ENCODE data around the gene BAZ1B. TPM values are rescaled to one million over a fixed set of nuclear protein-coding genes. Genes with fewer than 3 reads are reported as not detected.

Gene BAZ1B
- total and polyA plus RNA-seq, 9 of the 15 experiments (the other 6 are each of a cell fraction or from before 2014, with no cell fraction given), result 15.0 to 134 (median 79.5) TPM

DNA sequence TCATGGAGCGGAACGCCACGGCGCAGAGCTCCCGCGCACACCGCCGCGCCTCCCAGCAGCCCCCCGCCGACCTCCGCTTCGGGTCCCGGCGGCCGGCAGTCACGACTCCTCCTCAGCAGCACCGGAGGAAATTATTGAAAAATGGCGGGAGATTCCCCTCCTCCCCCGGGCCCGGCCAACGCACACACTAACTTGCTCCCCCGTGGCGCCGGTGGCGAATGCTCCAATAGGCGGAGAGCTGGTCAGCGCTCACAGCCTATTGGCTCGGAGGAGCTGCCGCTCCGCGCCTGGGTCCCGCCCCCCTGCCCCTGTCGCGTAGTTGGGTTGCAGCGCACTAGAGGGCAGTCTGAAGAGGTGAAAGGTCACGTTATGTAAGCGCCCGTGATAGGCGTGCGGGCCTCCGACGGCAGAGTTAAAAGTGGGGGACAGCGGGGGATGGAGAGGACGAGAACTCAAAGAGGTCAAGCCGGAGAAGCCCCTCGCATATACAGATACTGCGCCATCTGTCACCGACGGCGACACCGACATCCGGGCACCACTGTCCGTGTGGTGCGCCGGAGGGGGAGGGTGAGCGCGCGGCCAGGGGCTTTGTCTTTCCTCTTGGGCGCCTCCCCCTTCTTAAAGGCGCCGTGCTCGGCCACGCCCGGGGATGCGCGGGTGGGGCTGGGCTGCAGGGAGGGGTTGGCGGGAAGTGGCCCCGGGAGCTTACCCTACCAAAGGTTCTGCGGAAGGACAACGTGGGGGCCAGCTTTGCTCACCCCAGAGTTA, at the start of gene BAZ1B (continued):
- TF ChIP-seq, protein P1, sequence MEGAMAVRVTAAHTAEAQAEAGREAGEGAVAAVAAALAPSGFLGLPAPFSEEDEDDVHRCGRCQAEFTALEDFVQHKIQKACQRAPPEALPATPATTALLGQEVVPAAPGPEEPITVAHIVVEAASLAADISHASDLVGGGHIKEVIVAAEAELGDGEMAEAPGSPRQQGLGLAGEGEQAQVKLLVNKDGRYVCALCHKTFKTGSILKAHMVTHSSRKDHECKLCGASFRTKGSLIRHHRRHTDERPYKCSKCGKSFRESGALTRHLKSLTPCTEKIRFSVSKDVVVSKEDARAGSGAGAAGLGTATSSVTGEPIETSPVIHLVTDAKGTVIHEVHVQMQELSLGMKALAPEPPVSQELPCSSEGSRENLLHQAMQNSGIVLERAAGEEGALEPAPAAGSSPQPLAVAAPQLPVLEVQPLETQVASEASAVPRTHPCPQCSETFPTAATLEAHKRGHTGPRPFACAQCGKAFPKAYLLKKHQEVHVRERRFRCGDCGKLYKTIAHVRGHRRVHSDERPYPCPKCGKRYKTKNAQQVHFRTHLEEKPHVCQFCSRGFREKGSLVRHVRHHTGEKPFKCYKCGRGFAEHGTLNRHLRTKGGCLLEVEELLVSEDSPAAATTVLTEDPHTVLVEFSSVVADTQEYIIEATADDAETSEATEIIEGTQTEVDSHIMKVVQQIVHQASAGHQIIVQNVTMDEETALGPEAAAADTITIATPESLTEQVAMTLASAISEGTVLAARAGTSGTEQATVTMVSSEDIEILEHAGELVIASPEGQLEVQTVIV (CRISPR knock-in tag; IDR thresholded peaks at IDR 0.05; ENCODE audit: borderline replicate concordance), result no peak
- TF ChIP-seq CBX5 (IDR thresholded peaks at IDR 0.05; ENCODE audit: borderline replicate concordance, low read depth) (no peak), ZC3H4 (CRISPR knock-in tag; IDR thresholded peaks at IDR 0.05; ENCODE audit: borderline replicate concordance) (0 out of 2 replicates have a peak, but pooled peaks have one; percentile 67), HLTF (IDR thresholded peaks at IDR 0.05) (no peak), LARP7 (IDR thresholded peaks at IDR 0.05) (no peak), HNRNPUL1 (IDR thresholded peaks at IDR 0.05; ENCODE audit: low read length) (no peak), SRF (CRISPR knock-in tag; IDR thresholded peaks at IDR 0.05) (peak in 1 of 2 experiments; percentile 63; a peak in 1 of 4 replicates), ZNF124 (CRISPR knock-in tag; IDR thresholded peaks at IDR 0.05) (no peak), RBM25 (IDR thresholded peaks at IDR 0.05; ENCODE audit: low read depth, low read length, severe bottlenecking) (peak; percentile 99), SOX6 (IDR thresholded peaks at IDR 0.05) (peak; percentile 80), MCM5 (IDR thresholded peaks at IDR 0.05; ENCODE audit: low read depth) (no peak), ZNF444 (CRISPR knock-in tag; IDR thresholded peaks at IDR 0.05) (peak; percentile 64; the same call in 1 of the 2 replicates), CEBPB (tag; IDR thresholded peaks at IDR 0.05) (peak; percentile 78), BDP1 (IDR thresholded peaks at IDR 0.05; ENCODE audit: insufficient read depth, insufficient read length) (no peak), ATF1 (CRISPR knock-in tag; IDR thresholded peaks at IDR 0.05) (peak; percentile 60; the same call in 1 of the 2 replicates), ATF1 (tag; IDR thresholded peaks at IDR 0.05) (peak; percentile 97), L3MBTL2 (IDR thresholded peaks at IDR 0.05) (peak; percentile 88)
- TF ChIP-seq, protein P2, sequence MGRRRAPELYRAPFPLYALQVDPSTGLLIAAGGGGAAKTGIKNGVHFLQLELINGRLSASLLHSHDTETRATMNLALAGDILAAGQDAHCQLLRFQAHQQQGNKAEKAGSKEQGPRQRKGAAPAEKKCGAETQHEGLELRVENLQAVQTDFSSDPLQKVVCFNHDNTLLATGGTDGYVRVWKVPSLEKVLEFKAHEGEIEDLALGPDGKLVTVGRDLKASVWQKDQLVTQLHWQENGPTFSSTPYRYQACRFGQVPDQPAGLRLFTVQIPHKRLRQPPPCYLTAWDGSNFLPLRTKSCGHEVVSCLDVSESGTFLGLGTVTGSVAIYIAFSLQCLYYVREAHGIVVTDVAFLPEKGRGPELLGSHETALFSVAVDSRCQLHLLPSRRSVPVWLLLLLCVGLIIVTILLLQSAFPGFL (CRISPR knock-in tag; IDR thresholded peaks at IDR 0.05), result peak; percentile 56; the same call in 1 of the 2 replicates
- TF ChIP-seq, protein P3, sequence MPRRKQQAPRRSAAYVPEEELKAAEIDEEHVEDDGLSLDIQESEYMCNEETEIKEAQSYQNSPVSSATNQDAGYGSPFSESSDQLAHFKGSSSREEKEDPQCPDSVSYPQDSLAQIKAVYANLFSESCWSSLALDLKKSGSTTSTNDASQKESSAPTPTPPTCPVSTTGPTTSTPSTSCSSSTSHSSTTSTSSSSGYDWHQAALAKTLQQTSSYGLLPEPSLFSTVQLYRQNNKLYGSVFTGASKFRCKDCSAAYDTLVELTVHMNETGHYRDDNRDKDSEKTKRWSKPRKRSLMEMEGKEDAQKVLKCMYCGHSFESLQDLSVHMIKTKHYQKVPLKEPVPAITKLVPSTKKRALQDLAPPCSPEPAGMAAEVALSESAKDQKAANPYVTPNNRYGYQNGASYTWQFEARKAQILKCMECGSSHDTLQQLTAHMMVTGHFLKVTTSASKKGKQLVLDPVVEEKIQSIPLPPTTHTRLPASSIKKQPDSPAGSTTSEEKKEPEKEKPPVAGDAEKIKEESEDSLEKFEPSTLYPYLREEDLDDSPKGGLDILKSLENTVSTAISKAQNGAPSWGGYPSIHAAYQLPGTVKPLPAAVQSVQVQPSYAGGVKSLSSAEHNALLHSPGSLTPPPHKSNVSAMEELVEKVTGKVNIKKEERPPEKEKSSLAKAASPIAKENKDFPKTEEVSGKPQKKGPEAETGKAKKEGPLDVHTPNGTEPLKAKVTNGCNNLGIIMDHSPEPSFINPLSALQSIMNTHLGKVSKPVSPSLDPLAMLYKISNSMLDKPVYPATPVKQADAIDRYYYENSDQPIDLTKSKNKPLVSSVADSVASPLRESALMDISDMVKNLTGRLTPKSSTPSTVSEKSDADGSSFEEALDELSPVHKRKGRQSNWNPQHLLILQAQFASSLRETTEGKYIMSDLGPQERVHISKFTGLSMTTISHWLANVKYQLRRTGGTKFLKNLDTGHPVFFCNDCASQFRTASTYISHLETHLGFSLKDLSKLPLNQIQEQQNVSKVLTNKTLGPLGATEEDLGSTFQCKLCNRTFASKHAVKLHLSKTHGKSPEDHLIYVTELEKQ (CRISPR knock-in tag; IDR thresholded peaks at IDR 0.05), result no peak
- TF ChIP-seq, protein P4, sequence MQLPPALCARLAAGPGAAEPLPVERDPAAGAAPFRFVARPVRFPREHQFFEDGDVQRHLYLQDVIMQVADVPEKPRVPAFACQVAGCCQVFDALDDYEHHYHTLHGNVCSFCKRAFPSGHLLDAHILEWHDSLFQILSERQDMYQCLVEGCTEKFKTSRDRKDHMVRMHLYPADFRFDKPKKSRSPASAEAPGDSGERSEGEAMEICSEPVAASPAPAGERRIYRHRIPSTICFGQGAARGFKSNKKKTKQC (CRISPR knock-in tag; IDR thresholded peaks at IDR 0.05), result peak; percentile 96
